Mesendoderm (in vitro differentiated cells): ENCODE data around the gene COMP.

Experiments
- DNase-seq: peaks from one replicate; pipeline ENCODE4 v3.0.0; 2013
- H2AK5ac ChIP-seq: 2 replicates; pipeline ENCODE4 v1.6.1; 2013; ENCODE audit warnings: low read length, inconsistent platforms
- H2BK120ac ChIP-seq: 2 replicates; pipeline ENCODE4 v1.6.1; 2013; ENCODE audit warnings: low read depth, mild to moderate bottlenecking, low read length, moderate library complexity, mixed read lengths
- H2BK15ac ChIP-seq: replicated peaks from 2 replicates; pipeline ENCODE4 v1.6.1; 2013; ENCODE audit warnings: low read depth, mild to moderate bottlenecking, moderate library complexity
- H2BK5ac ChIP-seq: 2 replicates; pipeline ENCODE4 v1.6.1; 2013; ENCODE audit warnings: low read length, inconsistent platforms
- H3K18ac ChIP-seq: 2 replicates; pipeline ENCODE4 v1.6.1; 2013; ENCODE audit warnings: mild to moderate bottlenecking, low read length, mixed read lengths
- H3K23ac ChIP-seq: one replicate; pipeline ENCODE4 v1.6.1; 2013; ENCODE audit warnings: low read length
- H3K27ac ChIP-seq: 2 replicates; pipeline ENCODE4 v1.5.1; 2013; ENCODE audit warnings: low read depth, mild to moderate bottlenecking, inconsistent platforms, low read length, moderate library complexity
- H3K27me3 ChIP-seq: 2 replicates; pipeline ENCODE4 v1.6.1; 2013; ENCODE audit warnings: low read length, control low read depth, mild to moderate bottlenecking, inconsistent platforms; ENCODE audit not compliant: insufficient read depth, poor library complexity
- H3K36me3 ChIP-seq: 2 replicates; pipeline ENCODE4 v1.6.1; 2013; ENCODE audit warnings: low read length, inconsistent platforms; ENCODE audit not compliant: control insufficient read depth, insufficient read depth
- H3K4ac ChIP-seq: one replicate; pipeline ENCODE4 v1.6.1; 2013; ENCODE audit warnings: low read depth, mild to moderate bottlenecking, low read length, moderate library complexity
- H3K4me1 ChIP-seq: 2 replicates; pipeline ENCODE4 v1.6.1; 2013; ENCODE audit warnings: low read depth, low read length, inconsistent platforms; ENCODE audit not compliant: control insufficient read depth
- H3K4me2 ChIP-seq: 2 replicates; pipeline ENCODE4 v1.6.1; 2013; ENCODE audit warnings: low read length
- H3K4me3 ChIP-seq: 2 replicates; pipeline ENCODE4 v1.5.1; 2013; ENCODE audit warnings: mild to moderate bottlenecking, low read length
- H3K56ac ChIP-seq: one replicate; pipeline ENCODE4 v1.6.1; 2013; ENCODE audit warnings: low read length
- H3K79me1 ChIP-seq: 2 replicates; pipeline ENCODE4 v1.6.1; 2013; ENCODE audit warnings: low read length, inconsistent platforms
- H3K79me2 ChIP-seq: 2 replicates; pipeline ENCODE4 v1.6.1; 2013; ENCODE audit warnings: mild to moderate bottlenecking, low read length; ENCODE audit not compliant: control insufficient read depth, insufficient read depth
- H3K9ac ChIP-seq: 2 replicates; pipeline ENCODE4 v1.6.1; 2013; ENCODE audit warnings: low read length, inconsistent platforms
- H4K5ac ChIP-seq: one replicate; pipeline ENCODE4 v1.6.1; 2013; ENCODE audit warnings: low read length
- H4K8ac ChIP-seq: one replicate; pipeline ENCODE4 v1.6.1; 2013; ENCODE audit warnings: low read depth, mild to moderate bottlenecking, control low read depth, low read length, moderate library complexity
- WGBS: extraction: QIAGEN DNeasy Blood & Tissue Kit; methylation state at CpG from one replicate; pipeline ENCODE4 v1.1.7; 2013; ENCODE audit warnings: low lambda C conversion rate, missing lambda C conversion rate; ENCODE audit not compliant: insufficient coverage; ENCODE audit errors: extremely low coverage; 5-methylcytosine and 5-hydroxymethylcytosine counted together

The COMP gene

DNA sequence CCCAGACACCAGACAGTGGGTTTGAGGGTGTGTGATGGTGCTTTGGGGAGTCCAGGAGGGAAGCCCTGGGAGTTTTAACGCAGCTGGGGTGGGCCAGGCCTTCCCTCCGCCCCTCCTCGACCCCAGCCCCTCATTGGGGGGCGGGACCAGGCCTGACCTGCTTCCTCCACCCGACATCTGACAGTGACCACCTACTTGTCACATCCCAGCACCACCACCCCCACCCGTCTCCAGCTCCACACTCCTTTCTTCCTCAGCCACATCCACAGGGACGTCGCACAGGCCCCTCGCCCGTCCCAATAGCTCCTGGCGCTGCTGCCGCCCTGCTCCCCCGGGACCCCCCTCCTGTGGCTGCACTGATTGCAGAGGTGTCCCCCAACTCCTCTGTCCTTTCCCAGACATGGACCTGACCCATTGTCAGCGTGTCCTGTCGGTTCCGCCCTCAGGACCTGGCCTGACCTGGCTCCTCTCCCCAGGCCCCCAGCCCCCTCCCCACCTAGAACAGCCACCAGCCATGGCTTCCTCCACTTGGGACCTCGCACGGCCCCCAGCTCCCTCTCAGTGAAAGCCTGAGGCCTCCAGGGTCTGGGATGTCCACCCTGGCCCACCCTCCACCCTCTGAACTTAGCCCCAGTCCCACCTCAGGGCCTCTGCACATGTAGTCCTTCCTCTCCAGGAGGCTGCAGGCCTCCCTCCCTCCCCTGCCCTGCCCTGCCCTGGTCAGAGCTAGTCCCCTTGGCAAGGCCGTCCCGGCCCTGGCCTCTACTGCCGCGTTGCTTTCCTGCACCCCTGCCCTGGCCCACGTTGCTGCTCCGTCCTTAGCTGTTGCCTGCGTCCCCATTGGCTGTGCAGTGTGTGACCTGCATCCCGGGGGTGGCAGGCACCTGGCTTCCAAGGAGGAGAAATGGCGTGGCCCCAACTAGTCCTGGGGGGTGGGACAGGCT lies 30.4 kb downstream of the COMP start:
- no peak overlapping the region for H2AK5ac ChIP-seq
- no peaks in the 10 kb centered on the region for H3K27me3 ChIP-seq
- no CpG with 5 or more reads among the region's 27 CpGs for WGBS

DNA sequence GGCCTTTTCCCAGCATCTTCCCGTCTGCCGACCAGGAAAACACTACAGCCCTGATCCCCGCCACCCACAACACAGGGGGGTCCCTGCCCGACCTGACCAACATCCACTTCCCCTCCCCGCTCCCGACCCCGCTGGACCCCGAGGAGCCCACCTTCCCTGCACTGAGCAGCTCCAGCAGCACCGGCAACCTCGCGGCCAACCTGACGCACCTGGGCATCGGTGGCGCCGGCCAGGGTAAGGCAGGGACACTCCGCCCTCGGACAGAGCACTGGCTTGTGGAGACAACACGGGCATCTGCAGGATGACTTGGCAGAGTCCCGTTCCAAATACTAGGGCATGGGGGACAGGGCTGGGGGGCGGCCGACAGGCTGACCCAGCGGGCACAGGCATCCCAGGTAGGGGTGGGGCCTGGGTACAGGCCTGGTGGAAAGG lies 31.1 kb downstream of the COMP start:
- no peak overlapping the region for H3K9ac ChIP-seq
- H2BK15ac ChIP-seq, result no peak overlapping the region
- no peak overlapping the region for H3K27ac ChIP-seq
- H3K4me2 ChIP-seq, result no peak overlapping the region
- H3K4me1 ChIP-seq, result no peaks in the 10 kb centered on the region
- no peaks in the 10 kb centered on the region for H3K79me2 ChIP-seq
- no peak overlapping the region for H4K5ac ChIP-seq
- H2BK120ac ChIP-seq, result no peak overlapping the region
- H3K56ac ChIP-seq, result no peak overlapping the region
- no peak overlapping the region for H2BK5ac ChIP-seq
- H2AK5ac ChIP-seq, result no peak overlapping the region
- H3K27me3 ChIP-seq, result no peaks in the 10 kb centered on the region
- H3K4me3 ChIP-seq, result no peak overlapping the region
- no CpG with 5 or more reads among the region's 22 CpGs for WGBS
- DNase-seq, result no peak
- no peaks in the 10 kb centered on the region for H3K79me1 ChIP-seq
- H4K8ac ChIP-seq, result no peak overlapping the region
- H3K36me3 ChIP-seq, result no peaks in the 10 kb centered on the region
- H3K4ac ChIP-seq, result no peak overlapping the region
- no peak overlapping the region for H3K23ac ChIP-seq
- no peak overlapping the region for H3K18ac ChIP-seq

More for the DNA sequence above, 30.4 kb downstream of the COMP start:
- H3K23ac ChIP-seq, result no peak overlapping the region
- no peak overlapping the region for H3K18ac ChIP-seq
- H3K4ac ChIP-seq, result no peak overlapping the region
- H2BK15ac ChIP-seq, result no peak overlapping the region
- no peak overlapping the region for H4K5ac ChIP-seq
- H4K8ac ChIP-seq, result no peak overlapping the region
- H3K79me1 ChIP-seq, result no peaks in the 10 kb centered on the region
- H3K56ac ChIP-seq, result peak overlapping the region; percentile 25
- H3K4me3 ChIP-seq, result no peak overlapping the region
- no peaks in the 10 kb centered on the region for H3K79me2 ChIP-seq
- H3K36me3 ChIP-seq, result no peaks in the 10 kb centered on the region
- H3K4me2 ChIP-seq, result no peak overlapping the region
- no peaks in the 10 kb centered on the region for H3K4me1 ChIP-seq
- no peak overlapping the region for H2BK120ac ChIP-seq
- H3K9ac ChIP-seq, result no peak overlapping the region
- DNase-seq, result no peak
- H3K27ac ChIP-seq, result no peak overlapping the region
- no peak overlapping the region for H2BK5ac ChIP-seq

GRCh38 chr19:18759304-18759994 lies 31.7 kb downstream of the COMP start:
- H3K79me2 ChIP-seq, result no peaks in the 10 kb centered on the region
- no peak overlapping the region for H2AK5ac ChIP-seq
- no peaks in the 10 kb centered on the region for H3K36me3 ChIP-seq
- no peak overlapping the region for H4K5ac ChIP-seq
- H3K23ac ChIP-seq, result no peak overlapping the region
- H3K56ac ChIP-seq, result no peak overlapping the region
- H3K27me3 ChIP-seq, result no peaks in the 10 kb centered on the region
- no peak overlapping the region for H3K9ac ChIP-seq
- no peak overlapping the region for H3K4me3 ChIP-seq
- H3K4me2 ChIP-seq, result no peak overlapping the region
- no peak overlapping the region for H2BK15ac ChIP-seq
- H3K4ac ChIP-seq, result no peak overlapping the region
- DNase-seq, result no peak
- H2BK5ac ChIP-seq, result no peak overlapping the region
- no peak overlapping the region for H2BK120ac ChIP-seq
- no CpG with 5 or more reads among the region's 19 CpGs for WGBS
- no peak overlapping the region for H4K8ac ChIP-seq
- no peaks in the 10 kb centered on the region for H3K4me1 ChIP-seq
- H3K18ac ChIP-seq, result no peak overlapping the region
- no peak overlapping the region for H3K27ac ChIP-seq
- no peaks in the 10 kb centered on the region for H3K79me1 ChIP-seq

GRCh38 chr19:18756896-18757295 lies 34.2 kb downstream of the COMP start:
- Histone ChIP-seq H3K18ac (no peak overlapping the region), H2BK15ac (no peak overlapping the region), H3K27ac (no peak overlapping the region), H3K23ac (no peak overlapping the region), H3K36me3 (no peaks in the 10 kb centered on the region), H3K27me3 (no peaks in the 10 kb centered on the region), H3K4me1 (no peaks in the 10 kb centered on the region), H3K4me2 (no peak overlapping the region), H4K8ac (no peak overlapping the region), H2BK5ac (no peak overlapping the region), H3K79me2 (no peaks in the 10 kb centered on the region), H2BK120ac (no peak overlapping the region), H3K79me1 (no peaks in the 10 kb centered on the region), H2AK5ac (no peak overlapping the region), H3K4me3 (no peak overlapping the region), H3K56ac (no peak overlapping the region), H4K5ac (no peak overlapping the region), H3K9ac (no peak overlapping the region), H3K4ac (no peak overlapping the region)
- DNase-seq, result no peak
- no CpG with 5 or more reads among the region's 16 CpGs for WGBS

GRCh38 chr19:18754501-18754900 lies 36.6 kb downstream of the COMP start:
- Histone ChIP-seq H2AK5ac (no peak overlapping the region), H2BK5ac (no peak overlapping the region), H3K18ac (no peak overlapping the region), H3K79me2 (no peaks in the 10 kb centered on the region), H2BK15ac (no peak overlapping the region), H3K9ac (no peak overlapping the region), H4K8ac (no peak overlapping the region), H4K5ac (no peak overlapping the region), H3K4me3 (no peak overlapping the region), H3K4me1 (peaks cover 4% of the 10 kb centered on the region), H3K56ac (no peak overlapping the region), H3K4me2 (no peak overlapping the region), H3K36me3 (no peaks in the 10 kb centered on the region), H3K27me3 (no peaks in the 10 kb centered on the region), H3K79me1 (no peaks in the 10 kb centered on the region), H3K4ac (no peak overlapping the region), H3K23ac (no peak overlapping the region), H2BK120ac (no peak overlapping the region), H3K27ac (no peak overlapping the region)
- WGBS, result no CpG with 5 or more reads among the region's 4 CpGs
- no peak for DNase-seq
